NT2/D1 (cell line): Measurements from ENCODE around the gene DHPS.

Experiments
- SUZ12 ChIP-seq: IDR thresholded peaks from 2 replicates; pipeline ENCODE4 v1.6.1; 2011; ENCODE audit not compliant: insufficient read length, insufficient read depth; ENCODE audit errors: extremely low read depth
- YY1 ChIP-seq: IDR thresholded peaks from 2 replicates; pipeline ENCODE4 v1.6.1; 2011; ENCODE audit not compliant: insufficient read length, insufficient read depth
- ZNF274 ChIP-seq: IDR thresholded peaks from 2 replicates; pipeline ENCODE4 v1.6.1; 2011; ENCODE audit warnings: mild to moderate bottlenecking, low read depth, low read length

- TF ChIP-seq YY1 (no peak), ZNF274 (no peak), SUZ12 (no peak)
Observed at GRCh38 chr19:12706332-12706718, 24.6 kb upstream of the DHPS start.
